ENCODE results near the gene KIAA1217.

DNA sequence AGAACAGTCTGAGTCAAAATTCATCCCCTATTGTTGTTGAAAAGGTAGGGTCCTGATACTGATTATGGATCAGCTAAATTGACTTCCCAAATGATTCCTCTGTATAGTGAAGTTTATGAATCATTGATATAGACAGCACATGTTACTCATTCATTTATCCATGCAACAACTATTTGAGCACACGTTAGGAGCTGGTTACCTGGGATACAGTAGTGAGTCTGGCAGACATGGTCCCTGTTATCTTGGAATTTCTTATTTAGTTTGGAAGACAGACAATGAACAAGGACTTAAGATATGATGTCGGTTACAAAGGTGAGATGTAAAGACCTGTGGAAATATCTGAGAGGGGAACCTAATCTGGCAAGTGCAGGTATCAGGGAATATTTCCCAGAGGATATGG lies 28.0 kb upstream of the KIAA1217 start:
- no peak for TF ChIP-seq POLR2AphosphoS5 (IDR thresholded peaks at IDR 0.05; ENCODE audit: low read depth, low read length)
- no peak for TF ChIP-seq SIN3A (IDR thresholded peaks at IDR 0.05; ENCODE audit: borderline replicate concordance, insufficient read depth, low read length)
- TF ChIP-seq, protein P1, sequence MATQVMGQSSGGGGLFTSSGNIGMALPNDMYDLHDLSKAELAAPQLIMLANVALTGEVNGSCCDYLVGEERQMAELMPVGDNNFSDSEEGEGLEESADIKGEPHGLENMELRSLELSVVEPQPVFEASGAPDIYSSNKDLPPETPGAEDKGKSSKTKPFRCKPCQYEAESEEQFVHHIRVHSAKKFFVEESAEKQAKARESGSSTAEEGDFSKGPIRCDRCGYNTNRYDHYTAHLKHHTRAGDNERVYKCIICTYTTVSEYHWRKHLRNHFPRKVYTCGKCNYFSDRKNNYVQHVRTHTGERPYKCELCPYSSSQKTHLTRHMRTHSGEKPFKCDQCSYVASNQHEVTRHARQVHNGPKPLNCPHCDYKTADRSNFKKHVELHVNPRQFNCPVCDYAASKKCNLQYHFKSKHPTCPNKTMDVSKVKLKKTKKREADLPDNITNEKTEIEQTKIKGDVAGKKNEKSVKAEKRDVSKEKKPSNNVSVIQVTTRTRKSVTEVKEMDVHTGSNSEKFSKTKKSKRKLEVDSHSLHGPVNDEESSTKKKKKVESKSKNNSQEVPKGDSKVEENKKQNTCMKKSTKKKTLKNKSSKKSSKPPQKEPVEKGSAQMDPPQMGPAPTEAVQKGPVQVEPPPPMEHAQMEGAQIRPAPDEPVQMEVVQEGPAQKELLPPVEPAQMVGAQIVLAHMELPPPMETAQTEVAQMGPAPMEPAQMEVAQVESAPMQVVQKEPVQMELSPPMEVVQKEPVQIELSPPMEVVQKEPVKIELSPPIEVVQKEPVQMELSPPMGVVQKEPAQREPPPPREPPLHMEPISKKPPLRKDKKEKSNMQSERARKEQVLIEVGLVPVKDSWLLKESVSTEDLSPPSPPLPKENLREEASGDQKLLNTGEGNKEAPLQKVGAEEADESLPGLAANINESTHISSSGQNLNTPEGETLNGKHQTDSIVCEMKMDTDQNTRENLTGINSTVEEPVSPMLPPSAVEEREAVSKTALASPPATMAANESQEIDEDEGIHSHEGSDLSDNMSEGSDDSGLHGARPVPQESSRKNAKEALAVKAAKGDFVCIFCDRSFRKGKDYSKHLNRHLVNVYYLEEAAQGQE (IDR thresholded peaks at IDR 0.05; ENCODE audit: insufficient read depth in 1 of 2, low read depth in 2 of 2, low read length in 2 of 2): no peak
- no peak for TF ChIP-seq TAF1 (IDR thresholded peaks at IDR 0.05; ENCODE audit: borderline replicate concordance, insufficient read depth, low read length)
- no peak for TF ChIP-seq FOXP2 (optimal IDR thresholded peaks at IDR 0.05; ENCODE audit: borderline replicate concordance, extremely low read depth, extremely low read length, insufficient read depth)

All from PFSK-1 (cell line).